Measurements from ENCODE around the gene SEPTIN8.

SEPTIN8 gene

GRCh38 chr5:132754947-132755346 lies 22.1 kb downstream of the SEPTIN8 start:
- ATAC-seq (ENCODE audit: insufficient read depth, low read depth) (peak; percentile 29; the same call in 1 of the 3 replicates), DNase-seq (peak; percentile 10)
- Histone ChIP-seq H3K9ac (ENCODE audit: low read depth, low read length) (no peak overlapping the region), H3K4me2 (ENCODE audit: insufficient read depth, low read length) (no peak overlapping the region), H3K4me1 (ENCODE audit: insufficient read depth, low read length) (no peaks in the 10 kb centered on the region), H4K20me1 (ENCODE audit: insufficient read depth, low read length) (no peaks in the 10 kb centered on the region), H3K9me3 (ENCODE audit: insufficient read depth, low read length, severe bottlenecking) (no peaks in the 10 kb centered on the region), H3K36me3 (ENCODE audit: insufficient read depth, low read length) (peaks cover 23% of the 10 kb centered on the region), H2AFZ (ENCODE audit: low read depth, low read length) (no peak overlapping the region), H3K4me3 (ENCODE audit: low read depth in 1 of 2, low read length in 2 of 2) (no peak overlapping the region), H3K27me3 (ENCODE audit: insufficient read depth, low read length, poor library complexity) (no peaks in the 10 kb centered on the region), H3K79me2 (ENCODE audit: insufficient read depth, low read length) (no peaks in the 10 kb centered on the region), H3K27ac (ENCODE audit: low read length) (no peak overlapping the region)
- no peak for TF ChIP-seq EZH2 (IDR thresholded peaks at IDR 0.05; ENCODE audit: borderline replicate concordance, low read depth, low read length, severe bottlenecking)
- TF ChIP-seq CTCF (IDR thresholded peaks at IDR 0.05; ENCODE audit: borderline replicate concordance, extremely low read depth, low read length, poor library complexity, severe bottlenecking) = peak; percentile 25

GRCh38 chr5:132754111-132754510 lies 22.9 kb downstream of the SEPTIN8 start:
- H3K9ac ChIP-seq (ENCODE audit: low read depth, low read length) = no peak overlapping the region
- no peaks in the 10 kb centered on the region for H3K9me3 ChIP-seq (ENCODE audit: insufficient read depth, low read length, severe bottlenecking)
- no peaks in the 10 kb centered on the region for H3K79me2 ChIP-seq (ENCODE audit: insufficient read depth, low read length)
- DNase-seq = no peak
- no peaks in the 10 kb centered on the region for H4K20me1 ChIP-seq (ENCODE audit: insufficient read depth, low read length)
- no peak overlapping the region for H3K27ac ChIP-seq (ENCODE audit: low read length)
- H2AFZ ChIP-seq (ENCODE audit: low read depth, low read length) = no peak overlapping the region
- no peak for TF ChIP-seq EZH2 (IDR thresholded peaks at IDR 0.05; ENCODE audit: borderline replicate concordance, low read depth, low read length, severe bottlenecking)
- TF ChIP-seq CTCF (IDR thresholded peaks at IDR 0.05; ENCODE audit: borderline replicate concordance, extremely low read depth, low read length, poor library complexity, severe bottlenecking) = no peak
- H3K4me1 ChIP-seq (ENCODE audit: insufficient read depth, low read length) = no peaks in the 10 kb centered on the region
- no peak overlapping the region for H3K4me2 ChIP-seq (ENCODE audit: insufficient read depth, low read length)
- H3K4me3 ChIP-seq (ENCODE audit: low read depth in 1 of 2, low read length in 2 of 2) = no peak overlapping the region
- H3K27me3 ChIP-seq (ENCODE audit: insufficient read depth, low read length, poor library complexity) = no peaks in the 10 kb centered on the region
- H3K36me3 ChIP-seq (ENCODE audit: insufficient read depth, low read length) = peaks cover 14% of the 10 kb centered on the region; the same call in 1 of the 2 replicates
- no peak for ATAC-seq (ENCODE audit: insufficient read depth, low read depth)

- Histone ChIP-seq H3K4me2 (ENCODE audit: insufficient read depth, low read length) (no peak overlapping the region), H3K27ac (ENCODE audit: low read length) (no peak overlapping the region), H3K27me3 (ENCODE audit: insufficient read depth, low read length, poor library complexity) (no peaks in the 10 kb centered on the region), H3K36me3 (ENCODE audit: insufficient read depth, low read length) (peaks cover 7% of the 10 kb centered on the region; the same call in 1 of the 2 replicates), H4K20me1 (ENCODE audit: insufficient read depth, low read length) (no peaks in the 10 kb centered on the region), H3K9ac (ENCODE audit: low read depth, low read length) (no peak overlapping the region), H2AFZ (ENCODE audit: low read depth, low read length) (no peak overlapping the region), H3K4me3 (ENCODE audit: low read depth in 1 of 2, low read length in 2 of 2) (no peak overlapping the region), H3K9me3 (ENCODE audit: insufficient read depth, low read length, severe bottlenecking) (no peaks in the 10 kb centered on the region), H3K4me1 (ENCODE audit: insufficient read depth, low read length) (no peaks in the 10 kb centered on the region), H3K79me2 (ENCODE audit: insufficient read depth, low read length) (no peaks in the 10 kb centered on the region)
- peak; percentile 41 for TF ChIP-seq CTCF (IDR thresholded peaks at IDR 0.05; ENCODE audit: borderline replicate concordance, extremely low read depth, low read length, poor library complexity, severe bottlenecking)
- TF ChIP-seq EZH2 (IDR thresholded peaks at IDR 0.05; ENCODE audit: borderline replicate concordance, low read depth, low read length, severe bottlenecking) = no peak
- peak; percentile 67 for DNase-seq
- ATAC-seq (ENCODE audit: insufficient read depth, low read depth) = peak; percentile 96
Measured at GRCh38 chr5:132753135-132753987, 23.7 kb downstream of the SEPTIN8 start.
